ENCODE data around the gene TSC22D4. TPM values are rescaled to one million over a fixed set of nuclear protein-coding genes. Genes with fewer than 3 reads are reported as not detected.

TSC22D4 gene
- total and polyA plus RNA-seq, 9 of the 15 experiments (the other 6 are each of a cell fraction or from before 2014, with no cell fraction given): 0.37 to 107 (median 28.7) TPM

GRCh38 chr7:100472854-100473499 lies 6.0 kb downstream of the TSC22D4 start:
- in situ Hi-C loops (cut with MboI): loop anchor here (25.0 kb wide), 1 partner anchor 89 kb away; the partner anchor contains the start of gene SAP25
- Histone ChIP-seq H3K4me1 (replicated peaks in 1 of 2; ENCODE audit: control insufficient read depth in 2 of 2, insufficient read depth in 2 of 2, low read length in 2 of 2) (peaks cover 41 to 69% of the 10 kb centered on the region in 2 experiments), H3K9ac (ENCODE audit: insufficient read depth in 1 of 2, low read depth in 2 of 2, low read length in 2 of 2) (peak overlapping the region; percentile 26 to 77; a peak in 3 of 4 replicates), H3K27me3 (ENCODE audit: control insufficient read depth in 2 of 2, insufficient read depth in 2 of 2, low read length in 2 of 2) (no peaks in the 10 kb centered on the region), H3K4me3 (peak overlapping the region; percentile 6; the same call in 1 of the 2 replicates), H3K9me3 (replicated peaks; ENCODE audit: control insufficient read depth, insufficient read depth, low read depth, low read length) (no peaks in the 10 kb centered on the region), H4K20me1 (replicated peaks; ENCODE audit: control insufficient read depth, insufficient read depth, low read length) (peaks cover 19% of the 10 kb centered on the region), H2AFZ (ENCODE audit: low read depth, low read length) (peak overlapping the region; percentile 55), H3K79me2 (ENCODE audit: control insufficient read depth, insufficient read depth, low read length) (peaks cover 49% of the 10 kb centered on the region), H3K36me3 (ENCODE audit: control insufficient read depth, insufficient read depth, low read length) (peaks cover 76% of the 10 kb centered on the region), H3K27ac (ENCODE audit: extremely low read depth, low read depth, low read length) (peak overlapping the region; percentile 77), H3K4me2 (ENCODE audit: insufficient read depth, low read length) (peak overlapping the region; percentile 67), H3K9me1 (ENCODE audit: control insufficient read depth, insufficient read depth, low read length) (peaks cover 6% of the 10 kb centered on the region)
- ChIA-PET POLR2A (interaction anchor here (0.6 to 0.9 kb wide), 4 partner anchors 11 to 355 kb away, joined by 3 to 4 read pairs (median 3); partner anchors contain the start of gene FBXO24), CTCF (ENCODE audit: low intra/inter-chr PET ratio) (interaction anchor here (0.7 kb wide), 2 partner anchors 91 to 100 kb away, joined by 3 to 6 read pairs; no protein-coding TSS in a partner anchor)
- peak; percentile 46 for ATAC-seq
- peak; percentile 88 to 90 (median 88) for DNase-seq (ENCODE audit: extremely low read depth in 1 of 4, low spot score in 3 of 4)
- BruUV-seq (replicated peaks): no TSS peak
- intact Hi-C loops (cut with micrococcal nuclease): no loop called here
- peak; percentile 93 for FAIRE-seq
- WGBS (ENCODE audit: insufficient coverage, low coverage, missing lambda C conversion rate): 21% methylated on average over 14 of the region's 14 CpGs
- TF ChIP-seq XRCC3 (IDR thresholded peaks at IDR 0.05) (no peak), EWSR1 (IDR thresholded peaks at IDR 0.05; ENCODE audit: borderline replicate concordance, low read depth, partially characterized antibody) (no peak), HCFC1 (IDR thresholded peaks at IDR 0.05; ENCODE audit: low read depth, low read length) (no peak; the same call in 1 of the 2 replicates), ZNF174 (CRISPR knock-in tag; IDR thresholded peaks at IDR 0.05) (no peak), RBFOX2 (IDR thresholded peaks at IDR 0.05; ENCODE audit: low read depth, low read length) (no peak), MAFG (tag; conservative IDR thresholded peaks at IDR 0.05) (no peak), NELFE (IDR thresholded peaks at IDR 0.05; ENCODE audit: insufficient read depth, insufficient read length) (no peak), KDM4B (IDR thresholded peaks at IDR 0.05; ENCODE audit: borderline replicate concordance in 2 of 2, low read depth in 1 of 2) (no peak), ZSCAN32 (CRISPR knock-in tag; IDR thresholded peaks at IDR 0.05) (no peak), VEZF1 (CRISPR knock-in tag; IDR thresholded peaks at IDR 0.05) (peak; percentile 58), HNRNPLL (IDR thresholded peaks at IDR 0.05; ENCODE audit: low read depth, low read length, poor library complexity, severe bottlenecking) (no peak), PML (IDR thresholded peaks at IDR 0.05; ENCODE audit: low read length) (no peak), ZNF280B (CRISPR knock-in tag; IDR thresholded peaks at IDR 0.05) (no peak), SNRNP70 (optimal IDR thresholded peaks at IDR 0.05; ENCODE audit: low read depth, low read length) (no peak), BCLAF1 (IDR thresholded peaks at IDR 0.05; ENCODE audit: borderline replicate concordance in 1 of 2, control insufficient read depth in 1 of 2, low read depth in 2 of 2, low read length in 1 of 2) (no peak), POLR2B (IDR thresholded peaks at IDR 0.05; ENCODE audit: low read depth, partially characterized antibody) (no peak)

Data from K562 (cell line).